CD8-positive, alpha-beta memory T cell (primary cell): ENCODE data around the gene PHRF1. TPM values are rescaled to one million over a fixed set of nuclear protein-coding genes. Genes with fewer than 3 reads are reported as not detected.

Source experiments
- CTCF ChIA-PET: fragments of 350-600 bp; sonication (Branson Sonifier 250); formaldehyde crosslinking; loops from one replicate; lab custom pipeline; 2021; ENCODE audit warnings: antibody characterized with exemption; lab: Charles Lee
- POLR2A ChIA-PET: fragments of 350-600 bp; sonication (Branson Sonifier 250); formaldehyde crosslinking; loops from one replicate; lab custom pipeline; 2021; ENCODE audit warnings: antibody characterized with exemption; lab: Charles Lee
- DNase-seq, 5 donors: peaks; one replicate each; pipeline versions ENCODE4 v3.0.0 to v3.0.0-alpha.2; 2020 to 2022; ENCODE audit warnings: mixed read lengths in 1 of 5
- H3K27ac ChIP-seq: one replicate; pipeline ENCODE4 v1.7.0; 2013; ENCODE audit warnings: low read depth, mild to moderate bottlenecking, low read length, moderate library complexity
- H3K27me3 ChIP-seq: 2 replicates; pipeline ENCODE4 v1.7.0; 2013; ENCODE audit warnings: low read length, mild to moderate bottlenecking; ENCODE audit not compliant: insufficient read depth, poor library complexity, severe bottlenecking
- H3K36me3 ChIP-seq: 2 replicates; pipeline ENCODE4 v1.7.0; 2013; ENCODE audit warnings: mild to moderate bottlenecking, low read length, moderate library complexity; ENCODE audit not compliant: insufficient read depth
- H3K4me1 ChIP-seq: 2 replicates; pipeline ENCODE4 v1.7.0; 2013; ENCODE audit warnings: mild to moderate bottlenecking, low read length, moderate library complexity; ENCODE audit not compliant: insufficient read depth
- H3K4me3 ChIP-seq: 2 replicates; pipeline ENCODE4 v1.7.0; 2013; ENCODE audit warnings: mild to moderate bottlenecking, low read length
- H3K9me3 ChIP-seq: 2 replicates; pipeline ENCODE4 v1.7.0; 2013; ENCODE audit warnings: mild to moderate bottlenecking, low read length
- H3K27ac Mint-ChIP-seq, 8 donors: one replicate each; pipeline ENCODE4 v1.8.0; 2020 to 2021; ENCODE audit warnings: mixed read lengths in 8 of 8, mild to moderate bottlenecking in 6 of 8, inconsistent platforms in 3 of 8, moderate library complexity in 3 of 8
- H3K27me3 Mint-ChIP-seq, 2 donors: one replicate each; pipeline ENCODE4 v1.8.0; 2020 to 2021; ENCODE audit warnings: mixed read lengths in 2 of 2, mild to moderate bottlenecking in 1 of 2, moderate library complexity in 1 of 2
- H3K36me3 Mint-ChIP-seq, 3 donors: one replicate each; pipeline ENCODE4 v1.8.0; 2020 to 2021; ENCODE audit warnings: mixed read lengths in 3 of 3, inconsistent platforms in 1 of 3, mild to moderate bottlenecking in 1 of 3
- H3K4me1 Mint-ChIP-seq, 3 donors: one replicate each; pipeline ENCODE4 v1.8.0; 2020 to 2021; ENCODE audit warnings: mixed read lengths in 3 of 3, inconsistent platforms in 1 of 3, mild to moderate bottlenecking in 1 of 3
- H3K4me3 Mint-ChIP-seq, 7 donors: one replicate each; pipeline ENCODE4 v1.8.0; 2020 to 2021; ENCODE audit warnings: mixed read lengths in 7 of 7, mild to moderate bottlenecking in 6 of 7, moderate library complexity in 4 of 7, inconsistent platforms in 2 of 7
- H3K9me3 Mint-ChIP-seq, 5 donors: one replicate each; pipeline ENCODE4 v1.8.0; 2020 to 2022; ENCODE audit warnings: mixed read lengths in 5 of 5, mild to moderate bottlenecking in 3 of 5, moderate library complexity in 2 of 5, inconsistent platforms in 1 of 5
- polyA plus RNA-seq: library from polyadenylated mRNA; unstranded; fragments of 300-500 nt; fragmentation: Illumina TruSeq; gene quantifications from one replicate; pipeline ENCODE4 v1.2.3, GENCODE V29; 2021
- total RNA-seq, 2 experiments: library from RNA; stranded (reverse); gene quantifications; one replicate each; pipeline ENCODE4 v1.2.3, GENCODE V29; 2021

The PHRF1 gene
- total and polyA plus RNA-seq, 3 experiments from 2014 or later = 17.7 to 49.8 (median 47.3) TPM

- Histone ChIP-seq H3K27me3 (no peaks in the 10 kb centered on the region), H3K4me3 (no peak overlapping the region), H3K9me3 (no peaks in the 10 kb centered on the region), H3K4me1 (peaks cover 22% of the 10 kb centered on the region), H3K36me3 (no peaks in the 10 kb centered on the region), H3K27ac (no peak overlapping the region)
- ChIA-PET POLR2A (interaction anchor here (0.7 to 1.0 kb wide), 3 partner anchors 12 to 59 kb away, joined by 3 to 5 read pairs (median 4); partner anchors contain the start of genes IRF7 and PHRF1), CTCF (interaction anchor here (0.7 to 4.0 kb wide), 8 partner anchors 9 to 170 kb away, joined by 3 to 49 read pairs (median 4); partner anchors contain the start of gene PHRF1)
- peak overlapping the region in 4 of 8 donors; percentile 37 to 79 (median 56) for H3K27ac Mint-ChIP-seq
- H3K4me1 Mint-ChIP-seq = peaks cover 10 to 24% (median 10%) of the 10 kb centered on the region in 3 donors
- no peaks in the 10 kb centered on the region for H3K9me3 Mint-ChIP-seq
- peak overlapping the region; percentile 23 to 77 (median 57) for H3K4me3 Mint-ChIP-seq
- DNase-seq = no peak
- peaks cover 0 to 3% of the 10 kb centered on the region in 2 donors for H3K27me3 Mint-ChIP-seq
- peaks cover 0 to 3% (median 0%) of the 10 kb centered on the region in 3 donors for H3K36me3 Mint-ChIP-seq
These were observed 19.5 kb upstream of the PHRF1 start for GRCh38 chr11:556662-557256.

GRCh38 chr11:557328-558132 lies 18.7 kb upstream of the PHRF1 start:
- Histone ChIP-seq H3K9me3 (no peaks in the 10 kb centered on the region), H3K36me3 (no peaks in the 10 kb centered on the region), H3K4me3 (no peak overlapping the region), H3K27ac (no peak overlapping the region), H3K27me3 (no peaks in the 10 kb centered on the region), H3K4me1 (peaks cover 29% of the 10 kb centered on the region)
- H3K27me3 Mint-ChIP-seq = peaks cover 0 to 3% of the 10 kb centered on the region in 2 donors
- CTCF ChIA-PET = interaction anchor here (1.2 to 4.0 kb wide), 4 partner anchors 8 to 169 kb away, joined by 3 to 49 read pairs (median 16); partner anchors contain the start of gene PHRF1
- no peaks in the 10 kb centered on the region for H3K9me3 Mint-ChIP-seq
- peaks cover 0 to 3% (median 0%) of the 10 kb centered on the region in 3 donors for H3K36me3 Mint-ChIP-seq
- H3K27ac Mint-ChIP-seq = peak overlapping the region in 3 of 8 donors; percentile 37 to 60 (median 52)
- DNase-seq = peak in 1 of 5 donors; percentile 48
- peaks cover 10 to 27% (median 10%) of the 10 kb centered on the region in 3 donors for H3K4me1 Mint-ChIP-seq
- POLR2A ChIA-PET = interaction anchor here (0.6 to 1.0 kb wide), 2 partner anchors 18 to 219 kb away, joined by 3 to 7 read pairs; partner anchors contain the start of gene PHRF1
- H3K4me3 Mint-ChIP-seq = peak overlapping the region in 5 of 7 donors; percentile 19 to 77 (median 46)

DNA sequence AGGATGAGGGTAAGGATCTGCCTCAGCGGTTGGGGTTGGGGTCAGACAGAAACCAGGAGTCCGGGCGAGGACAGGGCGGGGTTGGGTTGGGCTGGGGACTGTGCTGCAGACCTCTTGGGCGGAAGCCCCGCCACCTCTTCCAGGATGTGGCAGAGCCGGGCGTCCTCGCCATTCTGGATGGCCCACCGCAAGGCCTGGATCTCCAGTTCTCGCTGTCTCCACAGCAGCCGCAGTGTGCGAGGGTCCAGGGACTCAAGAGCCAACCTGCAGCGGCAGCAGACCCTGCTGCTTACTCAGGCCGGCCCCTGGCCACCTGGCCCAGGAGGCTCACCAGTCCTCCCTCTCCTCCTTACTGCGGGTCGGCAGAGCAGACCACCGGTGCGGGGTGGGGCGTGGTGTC lies 17.8 kb upstream of the PHRF1 start:
- H3K9me3 ChIP-seq = no peaks in the 10 kb centered on the region
- Mint-ChIP-seq H3K9me3 (no peaks in the 10 kb centered on the region), H3K4me1 (peaks cover 10 to 27% (median 10%) of the 10 kb centered on the region in 3 donors), H3K27me3 (peaks cover 0 to 3% of the 10 kb centered on the region in 2 donors), H3K4me3 (peak overlapping the region in 2 of 7 donors; percentile 43 to 75), H3K36me3 (peaks cover 0 to 4% (median 0%) of the 10 kb centered on the region in 3 donors), H3K27ac (peak overlapping the region in 1 of 8 donors; percentile 90)
- POLR2A ChIA-PET = no interaction called here
- no peak overlapping the region for H3K4me3 ChIP-seq
- no peak for DNase-seq
- H3K27me3 ChIP-seq = no peaks in the 10 kb centered on the region
- H3K36me3 ChIP-seq = no peaks in the 10 kb centered on the region
- H3K27ac ChIP-seq = no peak overlapping the region
- H3K4me1 ChIP-seq = peaks cover 29% of the 10 kb centered on the region
- CTCF ChIA-PET = no interaction called here

- no peaks in the 10 kb centered on the region for H3K36me3 ChIP-seq
- peaks cover 24% of the 10 kb centered on the region for H3K4me1 ChIP-seq
- H3K4me1 Mint-ChIP-seq = peaks cover 10 to 27% (median 10%) of the 10 kb centered on the region in 3 donors
- H3K9me3 ChIP-seq = no peaks in the 10 kb centered on the region
- no peak overlapping the region for H3K4me3 ChIP-seq
- peak overlapping the region in 2 of 7 donors; percentile 39 to 75 for H3K4me3 Mint-ChIP-seq
- H3K9me3 Mint-ChIP-seq = no peaks in the 10 kb centered on the region
- H3K27ac ChIP-seq = peak overlapping the region; percentile 51
- ChIA-PET POLR2A (interaction anchor here (1.5 kb wide), 1 partner anchor 56 kb away, joined by 5 read pairs; the partner anchor contains the start of gene IRF7), CTCF (interaction anchor here (0.9 to 1.6 kb wide), 4 partner anchors 17 to 167 kb away, joined by 3 to 5 read pairs (median 4); partner anchors contain the start of genes HRAS and PHRF1)
- peak overlapping the region in 3 of 8 donors; percentile 59 to 93 (median 90) for H3K27ac Mint-ChIP-seq
- peaks cover 0 to 8% (median 0%) of the 10 kb centered on the region in 3 donors for H3K36me3 Mint-ChIP-seq
- H3K27me3 Mint-ChIP-seq = peaks cover 0 to 3% of the 10 kb centered on the region in 2 donors
- peak in 2 of 5 donors; percentile 18 to 65 for DNase-seq
- H3K27me3 ChIP-seq = no peaks in the 10 kb centered on the region
These were observed 17.1 kb upstream of the PHRF1 start for GRCh38 chr11:559020-559620.

DNA sequence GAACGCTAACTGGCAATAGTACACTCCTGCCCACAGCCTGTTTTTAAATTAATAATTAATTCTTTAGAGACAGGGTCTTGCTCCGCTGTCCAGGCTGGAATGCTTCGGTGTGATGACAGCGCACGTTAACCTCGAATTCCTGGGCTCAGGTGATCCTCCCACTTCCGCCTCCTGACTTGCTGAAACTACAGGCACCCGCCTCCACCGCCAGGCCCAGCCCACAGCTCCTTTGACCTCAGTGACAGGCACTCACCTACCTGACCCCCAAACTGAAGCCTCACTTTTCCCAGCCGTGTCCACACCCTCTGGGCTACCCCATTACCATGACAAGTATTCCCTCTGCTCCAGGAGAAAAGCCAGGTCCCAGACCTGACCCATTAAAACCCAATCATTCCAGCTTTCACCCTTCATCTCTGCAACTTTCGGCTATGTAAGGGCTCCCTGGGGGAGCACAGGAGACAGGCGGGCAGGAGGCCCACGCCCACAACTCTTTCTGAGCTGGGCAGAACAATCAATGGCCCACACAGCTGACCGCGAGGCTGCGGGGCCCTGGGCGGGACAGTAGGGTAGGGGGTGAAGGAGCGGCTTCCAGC lies 16.5 kb upstream of the PHRF1 start:
- Mint-ChIP-seq H3K27ac (peak overlapping the region; percentile 69 to 94 (median 86)), H3K27me3 (peaks cover 0 to 3% of the 10 kb centered on the region in 2 donors), H3K4me1 (peaks cover 10 to 27% (median 10%) of the 10 kb centered on the region in 3 donors), H3K9me3 (no peaks in the 10 kb centered on the region), H3K4me3 (peak overlapping the region; percentile 56 to 93 (median 81)), H3K36me3 (peaks cover 0 to 11% (median 0%) of the 10 kb centered on the region in 3 donors)
- H3K27me3 ChIP-seq = no peaks in the 10 kb centered on the region
- no peaks in the 10 kb centered on the region for H3K9me3 ChIP-seq
- ChIA-PET CTCF (interaction anchor here (0.9 to 1.6 kb wide), 4 partner anchors 16 to 167 kb away, joined by 3 to 5 read pairs (median 4); partner anchors contain the start of genes HRAS and PHRF1), POLR2A (interaction anchor here (0.6 to 1.5 kb wide), 3 partner anchors 25 to 153 kb away, joined by 3 to 10 read pairs (median 5); partner anchors contain the start of gene IRF7)
- peak in 3 of 5 donors; percentile 9 to 57 (median 33) for DNase-seq
- H3K4me1 ChIP-seq = peaks cover 18% of the 10 kb centered on the region
- H3K4me3 ChIP-seq = peak overlapping the region; percentile 49
- H3K27ac ChIP-seq = peak overlapping the region; percentile 74
- no peaks in the 10 kb centered on the region for H3K36me3 ChIP-seq

DNA sequence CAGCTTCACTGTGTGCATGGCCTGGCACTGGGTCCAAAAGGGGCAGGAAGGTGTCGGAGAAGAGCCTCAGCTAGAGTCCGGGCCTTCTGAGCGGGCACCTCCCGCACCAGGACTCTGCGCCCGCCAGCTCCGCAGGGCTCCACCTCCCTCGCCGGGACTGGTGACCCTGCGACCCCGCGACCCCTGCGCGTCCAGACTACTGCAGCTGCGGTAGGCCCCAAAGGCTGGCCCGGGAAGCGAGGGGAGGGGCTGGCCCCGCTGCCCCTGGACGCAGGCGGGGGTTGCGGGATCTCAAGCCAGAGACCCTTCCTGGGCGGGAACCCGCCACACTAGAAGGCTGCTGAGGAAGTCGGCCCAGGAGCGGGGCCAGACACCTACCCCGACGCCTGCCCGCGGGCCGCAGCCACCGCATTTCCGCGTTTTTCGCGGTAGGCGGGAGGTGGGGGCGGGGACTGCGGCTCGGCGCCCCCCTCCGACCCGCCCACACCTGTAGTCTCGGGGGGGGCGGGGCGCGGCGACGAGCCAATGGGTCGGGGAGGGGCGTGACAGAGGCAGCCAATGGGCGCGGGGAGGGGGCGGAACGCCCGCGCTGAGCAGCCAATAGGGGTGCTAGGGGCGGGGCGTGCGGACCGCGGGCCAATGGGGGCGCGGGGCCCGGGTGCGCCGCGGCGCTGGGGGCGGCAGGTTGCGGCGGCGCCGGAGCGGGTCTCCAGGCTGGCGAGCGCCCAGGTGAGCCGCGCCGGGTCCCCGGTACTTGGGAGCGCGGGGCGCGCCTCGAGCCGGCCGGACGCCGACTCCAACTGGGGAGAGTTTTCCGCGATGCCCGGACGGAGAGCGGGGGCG lies 15.7 kb upstream of the PHRF1 start, which contains the start of the genes LMNTD2 and RASSF7:
Gene LMNTD2, minus strand, starts transcription at position 434 of the 843 bp plus-strand sequence. Its CDS starts 22 bp downstream, at position 412.
Gene RASSF7, plus strand, starts transcription at position 666 of the 843 bp plus-strand sequence. CDS start 799 bp downstream, outside the sequence.
- H3K27me3 Mint-ChIP-seq = peaks cover 0 to 3% of the 10 kb centered on the region in 2 donors
- CTCF ChIA-PET = interaction anchor here (0.9 to 1.6 kb wide), 4 partner anchors 15 to 166 kb away, joined by 3 to 5 read pairs (median 4); partner anchors contain the start of genes HRAS and PHRF1
- peak within 1 kb of the TSS; percentile 79 to 94 (median 86) for H3K27ac Mint-ChIP-seq
- Histone ChIP-seq H3K4me3 (peak within 1 kb of the TSS; percentile 76), H3K9me3 (no peaks in the 10 kb centered on the region), H3K36me3 (no peaks in the 10 kb centered on the region), H3K27me3 (no peaks in the 10 kb centered on the region), H3K4me1 (peaks cover 18% of the 10 kb centered on the region), H3K27ac (peak within 1 kb of the TSS; percentile 74)
- H3K9me3 Mint-ChIP-seq = no peaks in the 10 kb centered on the region
- POLR2A ChIA-PET = interaction anchor here (0.6 to 1.5 kb wide), 4 partner anchors 25 to 165 kb away, joined by 3 to 10 read pairs (median 4); partner anchors contain the start of gene IRF7
- peak within 1 kb of the TSS; percentile 86 to 93 (median 90) for H3K4me3 Mint-ChIP-seq
- peaks cover 0 to 11% (median 0%) of the 10 kb centered on the region in 3 donors for H3K36me3 Mint-ChIP-seq
- peaks cover 10 to 27% (median 10%) of the 10 kb centered on the region in 3 donors for H3K4me1 Mint-ChIP-seq
- DNase-seq = peak; percentile 90 to 96 (median 92)
